ENCODE data around the gene PRKCH. TPM values are rescaled to one million over a fixed set of nuclear protein-coding genes. Genes with fewer than 3 reads are reported as not detected.

Gene PRKCH
- total RNA-seq, 4 donors from 2014 or later, result 15.7 to 74.7 (median 38.4) TPM

DNA sequence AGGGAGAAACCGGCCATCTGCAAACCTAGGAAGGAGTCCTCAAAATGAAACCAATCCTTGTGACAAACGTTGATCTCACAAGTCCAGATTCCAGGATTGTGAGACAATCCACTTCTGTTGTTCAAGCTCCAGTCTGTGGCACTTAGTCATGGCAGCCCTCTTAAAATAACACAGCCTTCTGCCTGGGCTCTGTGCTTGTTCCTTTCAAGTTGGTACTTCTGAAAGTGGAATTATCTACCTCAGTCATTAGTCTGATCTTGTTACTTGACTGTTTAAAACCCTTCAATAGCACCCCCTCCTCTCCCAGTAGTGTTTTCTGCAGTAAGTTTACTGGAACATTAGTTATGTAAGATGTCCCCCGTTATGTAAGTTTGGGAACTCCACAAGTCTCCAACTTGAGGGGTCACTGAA lies 263.0 kb downstream of the PRKCH start:
- ATAC-seq (ENCODE audit: low FRiP score), result no peak
- TF ChIP-seq, protein P1, sequence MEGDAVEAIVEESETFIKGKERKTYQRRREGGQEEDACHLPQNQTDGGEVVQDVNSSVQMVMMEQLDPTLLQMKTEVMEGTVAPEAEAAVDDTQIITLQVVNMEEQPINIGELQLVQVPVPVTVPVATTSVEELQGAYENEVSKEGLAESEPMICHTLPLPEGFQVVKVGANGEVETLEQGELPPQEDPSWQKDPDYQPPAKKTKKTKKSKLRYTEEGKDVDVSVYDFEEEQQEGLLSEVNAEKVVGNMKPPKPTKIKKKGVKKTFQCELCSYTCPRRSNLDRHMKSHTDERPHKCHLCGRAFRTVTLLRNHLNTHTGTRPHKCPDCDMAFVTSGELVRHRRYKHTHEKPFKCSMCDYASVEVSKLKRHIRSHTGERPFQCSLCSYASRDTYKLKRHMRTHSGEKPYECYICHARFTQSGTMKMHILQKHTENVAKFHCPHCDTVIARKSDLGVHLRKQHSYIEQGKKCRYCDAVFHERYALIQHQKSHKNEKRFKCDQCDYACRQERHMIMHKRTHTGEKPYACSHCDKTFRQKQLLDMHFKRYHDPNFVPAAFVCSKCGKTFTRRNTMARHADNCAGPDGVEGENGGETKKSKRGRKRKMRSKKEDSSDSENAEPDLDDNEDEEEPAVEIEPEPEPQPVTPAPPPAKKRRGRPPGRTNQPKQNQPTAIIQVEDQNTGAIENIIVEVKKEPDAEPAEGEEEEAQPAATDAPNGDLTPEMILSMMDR (IDR thresholded peaks at IDR 0.05), result no peak
- DNase-seq (ENCODE audit: low spot score), result no peak

DNA sequence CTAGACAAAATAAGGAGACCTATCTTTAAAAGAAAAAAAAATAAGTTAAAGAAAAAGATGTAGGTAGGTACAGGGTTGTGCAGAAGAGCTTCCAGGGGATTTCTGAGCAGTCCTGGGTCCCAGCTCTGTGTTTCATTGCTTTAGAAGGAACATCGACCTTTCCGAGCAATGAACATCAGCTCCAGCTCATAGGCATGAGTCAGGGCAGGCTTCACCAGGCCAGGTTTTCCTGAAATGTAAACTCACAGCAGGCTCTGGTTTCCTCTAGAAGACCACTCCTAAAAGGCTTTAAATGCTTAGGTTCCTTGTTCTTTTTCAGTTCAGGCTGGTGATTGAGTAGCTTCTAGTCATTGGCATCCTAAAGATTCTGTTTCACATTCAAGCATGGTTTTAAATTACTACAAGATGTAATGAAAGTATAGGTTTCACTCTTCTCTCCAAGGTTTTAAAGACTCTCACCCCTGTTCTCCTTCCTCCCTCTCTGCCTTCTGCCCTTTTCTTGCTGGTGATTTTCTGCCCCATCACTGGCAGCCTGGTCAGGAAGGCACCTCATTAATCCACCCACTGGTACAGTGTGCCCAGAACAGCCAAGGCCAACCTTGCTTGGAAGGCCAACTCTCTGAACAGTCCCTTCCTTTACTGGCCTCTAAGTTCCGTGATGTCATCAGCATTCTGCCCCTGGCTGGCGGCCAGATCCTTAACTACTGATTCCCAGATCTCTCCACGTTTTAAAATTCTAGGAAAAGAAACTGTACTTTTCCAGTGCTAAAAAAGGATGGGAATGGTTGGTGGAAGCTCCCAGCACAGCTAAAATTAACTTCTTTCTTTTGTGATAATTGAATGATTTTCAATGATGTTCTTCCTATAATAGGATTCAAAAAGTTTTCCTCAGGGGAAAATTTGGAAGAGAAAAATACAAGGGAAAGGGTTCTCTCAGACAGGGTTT lies 264.5 kb downstream of the PRKCH start:
- DNase-seq (ENCODE audit: low spot score) (no peak), ATAC-seq (ENCODE audit: low FRiP score) (peak; percentile 67)
- TF ChIP-seq, protein P1 (IDR thresholded peaks at IDR 0.05), result no peak

DNA sequence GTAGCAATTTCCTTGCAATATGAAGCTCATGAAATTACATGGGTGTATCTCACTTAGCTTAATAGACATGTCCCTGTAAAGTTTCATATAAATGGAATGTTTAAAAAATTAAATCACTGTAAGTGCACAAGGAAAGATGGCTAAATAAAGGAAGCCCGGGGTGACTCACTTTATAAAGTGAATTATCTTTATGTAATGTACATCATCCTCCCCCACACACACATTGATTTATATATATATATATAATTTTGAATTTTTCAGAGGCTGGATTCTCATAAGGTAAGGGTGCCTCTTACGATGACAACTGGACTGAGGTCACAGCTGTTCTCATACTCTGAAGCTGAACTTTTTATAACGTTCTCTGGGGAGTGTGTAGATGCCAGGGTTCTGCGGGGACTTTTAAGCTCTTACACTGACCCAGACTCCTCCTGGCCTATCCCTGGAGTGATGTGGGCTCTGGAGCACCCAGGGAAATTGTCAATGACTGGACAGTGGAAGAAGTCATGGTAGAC lies 265.2 kb downstream of the PRKCH start:
- TF ChIP-seq, protein P1 (IDR thresholded peaks at IDR 0.05), result no peak
- no peak for DNase-seq (ENCODE audit: low spot score)
- peak; percentile 55 for ATAC-seq (ENCODE audit: low FRiP score)

DNA sequence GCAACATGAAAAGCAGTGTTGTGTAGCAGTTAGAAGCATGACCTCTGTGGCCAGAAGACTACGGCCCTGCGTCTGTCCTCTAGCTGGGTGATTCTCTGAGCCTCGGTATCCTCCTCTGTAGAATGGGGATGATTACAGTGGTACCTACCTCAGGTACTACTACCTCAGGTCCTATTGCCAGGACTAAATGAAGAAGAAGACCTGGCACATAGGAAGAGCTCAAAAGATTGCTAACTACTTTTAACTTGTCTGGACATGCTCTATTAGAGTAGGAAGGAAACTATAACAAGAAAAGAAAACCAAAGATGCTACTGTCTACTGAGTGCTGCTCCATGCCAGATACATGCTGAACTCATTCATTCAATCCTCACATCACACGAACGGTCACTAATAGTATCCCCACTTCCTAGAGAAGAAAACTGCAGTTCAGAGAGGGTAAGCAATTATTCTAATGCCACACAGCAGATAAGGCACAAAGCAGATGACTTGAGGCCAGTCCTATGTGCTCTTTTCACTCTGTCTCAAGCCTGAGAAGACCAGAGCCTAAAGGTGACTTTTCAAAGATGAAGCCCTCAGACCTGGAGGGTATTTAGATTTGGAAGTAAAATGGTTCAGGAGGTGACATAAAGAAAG lies 265.8 kb downstream of the PRKCH start:
- ATAC-seq (ENCODE audit: low FRiP score), result no peak
- no peak for DNase-seq (ENCODE audit: low spot score)
- TF ChIP-seq, protein P1 (IDR thresholded peaks at IDR 0.05), result no peak

DNA sequence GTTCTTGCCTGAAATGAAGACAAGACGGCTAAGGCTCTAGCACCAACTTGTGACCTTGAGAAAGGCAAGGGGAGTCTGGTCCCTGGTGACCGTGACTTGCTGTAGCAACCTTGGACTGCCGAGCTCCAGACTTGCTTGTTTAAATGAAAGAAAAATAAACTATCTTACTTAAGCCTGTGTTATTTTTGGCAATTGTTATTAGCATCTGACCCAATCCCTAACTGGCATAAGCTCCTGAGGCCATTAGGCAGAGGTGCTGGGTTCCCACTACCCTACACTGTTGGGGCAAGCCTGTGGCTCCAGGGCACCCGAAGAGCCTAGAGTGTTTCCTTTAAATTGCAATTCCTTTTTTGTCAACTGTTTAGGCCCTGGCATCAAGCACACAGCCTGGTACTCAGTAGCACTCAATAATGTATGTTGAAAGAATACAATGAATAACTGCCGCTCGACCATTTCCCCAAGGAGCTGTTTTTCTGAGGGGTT lies 267.1 kb downstream of the PRKCH start:
- no peak for DNase-seq (ENCODE audit: low spot score)
- TF ChIP-seq, protein P1 (IDR thresholded peaks at IDR 0.05), result no peak
- no peak for ATAC-seq (ENCODE audit: low FRiP score)

DNA sequence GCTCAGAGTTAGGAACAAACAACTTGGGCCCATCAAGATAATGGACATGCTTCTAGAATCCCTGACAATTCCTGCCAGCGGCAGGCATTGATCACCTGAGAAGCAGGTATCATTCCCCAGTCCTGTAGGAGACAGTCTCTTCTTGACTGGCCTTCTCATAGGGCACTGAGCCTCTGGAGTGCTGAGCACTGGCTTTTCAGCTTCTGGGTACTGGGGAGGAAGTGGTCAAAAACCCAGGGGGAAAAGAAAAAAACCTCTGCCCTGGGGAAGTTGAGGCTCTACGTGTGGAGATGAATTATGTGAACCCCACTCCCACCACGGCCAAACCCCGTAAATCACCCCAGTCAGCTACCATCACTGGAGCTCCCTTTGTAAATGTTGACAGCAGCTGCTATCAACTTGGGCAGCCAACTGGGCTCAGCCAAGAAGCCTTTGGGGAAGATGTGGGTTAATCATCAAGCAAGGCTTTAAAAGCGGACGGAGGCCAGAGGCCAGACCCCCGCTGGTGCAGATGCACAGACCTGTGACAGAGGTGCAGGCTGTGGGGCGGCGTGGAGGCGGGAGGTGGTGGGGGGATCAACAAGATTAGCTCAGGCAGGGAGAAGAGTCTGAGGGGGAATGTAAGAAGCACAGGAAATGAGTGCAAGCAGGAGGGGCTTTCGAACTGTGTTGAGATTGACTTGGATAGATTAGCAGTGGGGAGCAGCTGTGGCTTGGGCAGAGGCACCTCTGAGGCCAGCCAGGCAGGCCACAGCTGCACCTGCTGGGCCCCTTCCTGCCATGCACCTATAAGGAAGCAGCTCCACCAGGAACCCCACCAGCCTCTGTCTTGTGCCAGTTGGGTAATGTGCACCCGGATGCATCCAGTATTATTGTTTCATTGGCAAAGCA lies 268.6 kb downstream of the PRKCH start:
- TF ChIP-seq, protein P1 (IDR thresholded peaks at IDR 0.05), result no peak
- DNase-seq (ENCODE audit: low spot score) (no peak), ATAC-seq (ENCODE audit: low FRiP score) (no peak)
